ENCODE results near the gene ESPNL.
A peak's percentile ranks its signal among the peaks of the same experiment; 100 is the strongest.
"Not testable (repeated sequence)": the region's sequence is repeated elsewhere in the genome, so short reads cannot be mapped to it uniquely, and the experiment has no call there.

The ESPNL gene

DNA sequence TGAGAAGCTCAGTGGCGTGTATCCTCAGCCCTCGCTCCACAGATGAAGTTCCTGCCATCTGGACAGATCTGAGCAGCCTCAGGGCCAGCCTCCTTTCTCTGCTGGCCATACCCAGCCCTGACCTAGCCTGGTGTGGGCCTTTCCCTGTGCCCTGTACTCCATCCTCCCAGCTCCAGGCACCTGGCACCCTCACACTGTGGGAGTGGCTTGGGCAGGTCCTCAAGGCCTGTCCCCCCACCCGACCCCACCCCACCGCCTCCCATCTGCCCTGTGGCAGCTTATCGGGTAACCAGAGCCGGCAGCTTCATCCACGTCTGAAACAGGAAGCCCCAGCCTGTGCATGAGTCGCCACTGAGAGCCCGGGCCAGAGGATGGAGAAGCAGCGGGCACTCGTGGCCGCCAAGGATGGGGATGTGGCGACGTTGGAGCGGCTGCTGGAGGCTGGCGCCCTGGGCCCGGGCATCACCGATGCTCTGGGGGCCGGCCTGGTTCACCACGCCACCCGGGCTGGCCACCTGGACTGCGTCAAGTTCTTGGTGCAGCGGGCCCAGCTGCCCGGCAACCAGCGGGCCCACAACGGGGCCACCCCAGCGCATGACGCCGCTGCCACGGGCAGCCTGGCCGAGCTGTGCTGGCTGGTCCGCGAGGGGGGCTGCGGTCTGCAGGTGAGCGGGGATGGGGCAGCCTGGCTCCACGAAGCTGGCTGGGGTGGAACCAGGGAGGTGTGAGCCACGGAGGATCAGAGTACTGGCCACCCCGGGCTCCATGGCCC is at the start of gene ESPNL:
Gene ESPNL, plus strand, starts transcription at position 292 of the 772 bp plus-strand sequence. Its CDS starts 80 bp downstream, at position 372.
- no peak for DNase-seq (ENCODE audit: low read depth in 4 of 4, low spot score in 1 of 4)

DNA sequence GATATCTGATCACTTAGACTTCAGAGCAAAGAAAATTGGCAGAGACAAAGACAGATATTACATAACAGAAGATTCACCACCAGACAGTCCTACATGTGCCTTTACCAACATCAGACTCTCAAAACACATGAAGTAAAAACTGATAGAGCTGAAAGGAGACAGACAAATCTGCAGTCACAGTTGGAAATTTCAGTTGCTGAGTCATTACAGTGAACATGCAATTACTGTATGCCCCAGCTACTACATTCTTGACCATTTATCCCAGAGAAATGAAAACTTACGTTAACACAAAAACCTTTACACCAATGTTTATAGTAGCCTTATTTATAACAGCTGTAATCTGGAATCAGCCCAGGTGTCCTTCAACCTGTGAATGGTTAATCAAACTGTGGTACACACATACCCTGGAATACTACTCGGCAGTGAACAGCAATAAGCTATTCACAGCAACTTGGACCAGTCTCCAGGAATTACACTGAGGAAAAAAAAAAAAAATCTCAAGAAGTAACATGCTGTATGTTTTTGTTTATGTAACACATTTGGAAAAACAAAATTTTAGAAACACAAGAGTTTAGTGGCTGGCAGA is 46.9 kb upstream of the ESPNL start:
- DNase-seq (ENCODE audit: low read depth in 4 of 4, low spot score in 1 of 4) = no peak

- no peak for DNase-seq (ENCODE audit: low read depth in 4 of 4, low spot score in 1 of 4)
These were observed 44.3 kb upstream of the ESPNL start for GRCh38 chr2:238055841-238056240.

DNA sequence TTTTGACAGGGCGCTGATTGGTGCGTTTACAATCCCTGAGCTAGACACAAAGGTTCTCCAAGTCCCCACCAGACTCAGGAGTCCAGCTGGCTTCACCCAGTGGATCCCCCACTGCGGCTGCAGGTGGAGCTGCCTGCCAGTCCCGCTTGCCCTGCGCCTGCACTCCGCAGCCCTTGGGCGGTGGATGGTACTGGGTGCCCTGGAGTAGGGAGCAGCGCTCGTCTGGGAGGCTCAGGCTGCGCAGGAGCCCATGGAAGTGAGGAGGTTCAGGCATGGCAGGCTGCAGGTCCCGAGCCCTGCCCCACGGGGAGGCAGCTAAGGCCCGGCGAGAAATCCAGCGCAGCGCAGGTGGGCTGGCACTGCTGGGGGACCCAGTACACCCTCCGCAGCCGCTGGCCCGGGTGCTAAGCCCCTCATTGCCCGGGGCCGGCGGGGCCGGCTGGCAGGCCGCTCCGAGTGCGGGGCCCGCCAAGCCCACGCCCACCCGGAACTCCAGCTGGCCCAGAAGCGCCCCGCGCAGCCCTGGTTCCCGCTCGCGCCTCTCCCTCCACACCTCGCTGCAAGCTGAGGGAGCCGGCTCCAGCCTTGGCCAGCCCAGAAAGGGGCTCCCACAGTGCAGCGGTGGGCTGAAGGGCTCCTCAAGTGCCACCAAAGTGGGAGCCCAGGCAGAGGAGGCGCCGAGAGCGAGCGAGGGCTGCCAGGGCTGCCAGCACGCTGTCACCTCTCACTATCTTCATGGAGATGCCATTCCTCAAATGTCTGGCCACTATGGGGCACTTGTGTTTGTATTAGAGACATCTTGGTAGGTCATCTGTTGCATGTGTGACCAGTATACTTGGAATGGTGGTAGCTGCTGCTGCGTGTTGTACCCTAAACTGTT is 42.2 kb upstream of the ESPNL start:
- not testable (repeated sequence) for DNase-seq (ENCODE audit: low read depth in 4 of 4, low spot score in 1 of 4)

GRCh38 chr2:238059505-238059904 is 40.6 kb upstream of the ESPNL start:
- DNase-seq (ENCODE audit: low read depth in 4 of 4, low spot score in 1 of 4) = no peak

DNA sequence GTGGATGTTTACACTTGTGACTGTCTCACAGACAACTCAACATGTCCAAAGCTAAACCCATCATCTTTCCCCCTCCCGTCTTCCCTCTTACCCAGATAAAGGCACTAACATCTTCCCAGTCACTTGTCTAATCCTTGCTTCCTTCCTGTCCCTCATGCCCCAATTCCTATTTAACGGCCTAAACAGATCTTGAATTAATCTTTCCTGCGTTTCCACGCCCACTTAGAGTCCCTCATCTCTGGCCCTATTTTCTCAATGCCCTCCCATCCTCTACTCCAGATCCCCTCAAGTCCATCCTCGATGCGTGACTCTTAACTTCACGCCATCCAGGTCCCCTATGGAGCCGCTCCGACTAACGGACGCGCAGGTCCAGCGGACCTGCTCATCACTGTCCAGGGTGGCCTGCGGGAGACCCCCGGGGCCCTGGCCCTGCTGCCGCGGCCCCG is 40.0 kb upstream of the ESPNL start:
- no peak for DNase-seq (ENCODE audit: low read depth in 4 of 4, low spot score in 1 of 4)

- peak; percentile 88 to 97 (median 92) for DNase-seq (ENCODE audit: low read depth in 4 of 4, low spot score in 1 of 4)
These were observed 39.4 kb upstream of the ESPNL start, which contains the start of gene SCLY for GRCh38 chr2:238060542-238061314. Gene SCLY, plus strand, starts transcription at chr2:238061001. Its CDS starts 54 bp downstream, at chr2:238061055.

- peak in 3 of 4 experiments; percentile 4 to 25 (median 14) for DNase-seq (ENCODE audit: low read depth in 4 of 4, low spot score in 1 of 4)
These were observed 38.6 kb upstream of the ESPNL start for GRCh38 chr2:238061315-238062202.

GRCh38 chr2:238063414-238064189 is 36.5 kb upstream of the ESPNL start:
- no peak for DNase-seq (ENCODE audit: low read depth in 4 of 4, low spot score in 1 of 4)

GRCh38 chr2:238064376-238064775 is 35.8 kb upstream of the ESPNL start:
- DNase-seq (ENCODE audit: low read depth in 4 of 4, low spot score in 1 of 4) = no peak

DNA sequence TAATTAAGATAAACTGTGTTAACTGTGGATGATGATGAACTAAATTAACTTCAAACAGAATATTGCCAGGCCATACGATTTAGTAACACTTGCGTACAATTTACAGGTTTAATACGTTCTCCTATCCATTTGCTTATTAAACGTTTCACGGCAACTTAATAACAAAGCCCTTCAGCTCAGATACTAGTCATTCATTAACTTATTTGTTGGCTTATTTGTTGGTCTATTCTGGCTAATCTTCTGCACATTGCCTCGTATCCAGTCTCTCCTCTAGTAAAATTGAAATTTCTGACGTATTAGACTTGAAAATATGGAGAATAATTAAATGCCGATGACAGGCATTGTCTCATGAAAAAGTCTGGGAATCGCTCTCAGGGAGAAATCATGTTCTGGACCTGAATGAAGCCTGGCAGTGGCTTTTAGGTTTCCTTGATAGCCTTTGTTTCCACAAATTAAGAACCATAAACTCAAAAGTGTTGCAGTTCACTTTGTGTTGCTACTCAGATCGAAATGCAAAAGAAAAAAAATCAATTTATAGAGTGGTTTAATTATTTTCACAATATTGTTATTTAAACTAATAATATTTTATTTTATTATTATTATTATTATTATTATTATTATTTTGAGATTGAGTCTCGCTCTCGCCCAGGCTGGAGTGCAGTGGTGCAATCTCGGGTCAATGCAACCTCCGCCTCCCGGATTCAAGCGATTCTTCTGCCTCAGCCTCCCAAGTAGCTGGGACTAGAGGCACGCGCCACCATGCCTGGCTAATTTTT is 34.9 kb upstream of the ESPNL start:
- DNase-seq (ENCODE audit: low read depth in 4 of 4, low spot score in 1 of 4) = no peak

DNA sequence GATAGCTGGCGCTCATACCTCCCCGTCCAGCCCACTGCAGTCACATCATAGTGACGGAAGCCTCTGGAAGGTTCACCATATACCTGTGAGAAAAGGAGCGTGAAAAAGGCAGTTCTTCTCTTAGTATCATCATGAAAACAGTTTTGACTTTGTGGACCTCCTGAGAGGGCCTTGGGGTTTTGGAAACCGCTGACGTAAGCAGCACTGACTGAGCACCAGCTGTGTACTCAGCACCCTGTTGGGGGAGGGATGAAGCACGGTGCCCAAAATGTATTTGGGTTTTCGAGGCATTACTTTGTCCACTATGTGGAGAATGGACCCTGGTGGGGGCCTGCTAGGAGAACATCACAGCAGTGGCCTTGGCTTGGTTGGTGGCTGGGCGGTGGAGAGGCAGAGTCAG is 33.9 kb upstream of the ESPNL start:
- DNase-seq (ENCODE audit: low read depth in 4 of 4, low spot score in 1 of 4) = no peak

- peak in 3 of 4 experiments; percentile 7 to 21 (median 13) for DNase-seq (ENCODE audit: low read depth in 4 of 4, low spot score in 1 of 4)
These were observed 33.4 kb upstream of the ESPNL start for GRCh38 chr2:238066718-238067117.

DNA sequence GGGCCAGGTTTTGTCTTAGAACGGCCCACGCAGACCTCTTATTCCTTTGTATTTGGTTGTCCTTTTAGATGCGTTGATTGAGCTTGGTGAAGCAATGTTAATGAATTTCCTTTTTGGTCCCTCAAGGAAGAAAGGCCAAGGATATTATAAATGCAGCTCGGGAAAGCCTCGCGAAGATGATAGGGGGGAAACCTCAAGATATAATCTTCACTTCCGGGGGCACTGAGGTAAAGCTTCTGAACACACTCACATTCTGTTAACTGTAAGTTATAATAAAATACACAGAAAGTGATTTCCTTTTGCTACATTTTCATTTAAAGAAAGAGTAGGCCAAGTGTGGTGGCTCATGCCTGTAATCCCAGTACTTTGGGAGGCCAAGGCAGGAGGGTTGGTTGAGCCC is 32.2 kb upstream of the ESPNL start:
- DNase-seq (ENCODE audit: low read depth in 4 of 4, low spot score in 1 of 4) = no peak

- DNase-seq (ENCODE audit: low read depth in 4 of 4, low spot score in 1 of 4) = no peak
These were observed 31.0 kb upstream of the ESPNL start for GRCh38 chr2:238069021-238069709.

- DNase-seq (ENCODE audit: low read depth in 4 of 4, low spot score in 1 of 4) = no peak
These were observed 30.3 kb upstream of the ESPNL start for GRCh38 chr2:238069877-238070276.

DNA sequence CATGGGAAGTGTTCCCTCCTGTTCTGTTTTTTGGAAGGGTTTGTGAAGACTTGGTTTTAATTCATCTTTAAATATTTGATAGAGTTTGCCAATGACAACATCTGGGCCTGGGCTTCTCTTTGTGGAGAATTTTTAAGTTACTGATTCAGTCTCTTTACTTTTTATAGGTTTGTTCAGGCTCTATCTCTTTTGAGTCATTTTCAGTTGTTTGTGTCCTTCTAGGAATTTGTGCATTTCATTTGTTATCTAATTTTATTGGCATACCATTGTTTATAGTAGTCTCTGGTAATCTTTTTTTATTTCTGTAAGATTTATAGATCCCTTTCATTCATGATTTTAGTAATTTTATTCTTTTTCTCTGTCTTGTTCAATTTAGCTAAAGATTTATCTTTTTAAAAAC is 24.7 kb upstream of the ESPNL start:
- no peak for DNase-seq (ENCODE audit: low read depth in 4 of 4, low spot score in 1 of 4)

- no peak for DNase-seq (ENCODE audit: low read depth in 4 of 4, low spot score in 1 of 4)
These were observed 22.8 kb upstream of the ESPNL start for GRCh38 chr2:238077292-238077691.

All from stimulated activated CD4-positive, alpha-beta T cell treated with anti-CD3 and anti-CD28 coated beads, Interleukin-1b, Interleukin-23, amount 100 ng/mL, for 24 hours (primary cell).